Omental fat pad (tissue), 4 donors: ENCODE results near the gene DLG3. TPM values are rescaled to one million over a fixed set of nuclear protein-coding genes. Genes with fewer than 3 reads are reported as not detected.
"Not testable (repeated sequence)": the region's sequence is repeated elsewhere in the genome, so short reads cannot be mapped to it uniquely, and the experiment has no call there.

Source experiments
- ATAC-seq: fragments of 150-250 bp; one replicate; pipeline ENCODE4 v1.9.1; 2016; ENCODE audit warnings: mild to moderate bottlenecking, moderate library complexity; ENCODE audit not compliant: low FRiP score
- DNase-seq: peaks from one replicate; pipeline ENCODE4 v3.0.0-alpha.2; 2019; ENCODE audit warnings: low spot score
- total RNA-seq, 4 donors: library from RNA; depleted of rRNA; stranded (reverse); fragments of >200 nt; gene quantifications; one replicate each; pipeline ENCODE4 v1.1.0, GENCODE V29; 2016
- TF ChIP-seq, protein P1 (sequence below), 3 donors: fragments of 450-650 bp; IDR thresholded peaks; one replicate each; pipeline ENCODE4 v1.5.1; 2016 to 2017; ENCODE audit warnings: antibody characterized with exemption in 3 of 3, mild to moderate bottlenecking in 3 of 3, moderate library complexity in 2 of 3

Gene DLG3
- total RNA-seq, 4 donors from 2014 or later = 3.7 to 7.8 (median 5.3) TPM

DNA sequence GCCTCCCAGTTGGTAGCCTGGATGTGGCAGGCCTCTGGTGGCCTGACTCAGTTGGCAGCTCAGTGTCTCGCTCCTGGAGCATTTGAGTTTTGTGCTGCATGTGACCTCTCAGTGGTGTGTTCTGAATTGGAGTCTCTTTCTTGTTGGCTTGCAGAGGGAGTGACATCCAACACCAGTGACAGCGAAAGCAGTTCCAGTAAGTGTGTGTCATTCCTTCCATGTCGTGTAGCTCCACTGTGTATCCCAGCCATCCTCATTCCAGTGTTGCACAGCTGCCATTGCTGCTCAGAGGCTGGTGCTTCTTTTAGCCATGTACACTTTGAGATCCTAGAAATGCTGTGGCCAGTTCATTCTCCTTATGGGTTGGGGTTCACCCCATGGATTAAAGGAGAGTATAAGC, 52.4 kb downstream of the DLG3 start:
- no peak for DNase-seq
- TF ChIP-seq, protein P1, sequence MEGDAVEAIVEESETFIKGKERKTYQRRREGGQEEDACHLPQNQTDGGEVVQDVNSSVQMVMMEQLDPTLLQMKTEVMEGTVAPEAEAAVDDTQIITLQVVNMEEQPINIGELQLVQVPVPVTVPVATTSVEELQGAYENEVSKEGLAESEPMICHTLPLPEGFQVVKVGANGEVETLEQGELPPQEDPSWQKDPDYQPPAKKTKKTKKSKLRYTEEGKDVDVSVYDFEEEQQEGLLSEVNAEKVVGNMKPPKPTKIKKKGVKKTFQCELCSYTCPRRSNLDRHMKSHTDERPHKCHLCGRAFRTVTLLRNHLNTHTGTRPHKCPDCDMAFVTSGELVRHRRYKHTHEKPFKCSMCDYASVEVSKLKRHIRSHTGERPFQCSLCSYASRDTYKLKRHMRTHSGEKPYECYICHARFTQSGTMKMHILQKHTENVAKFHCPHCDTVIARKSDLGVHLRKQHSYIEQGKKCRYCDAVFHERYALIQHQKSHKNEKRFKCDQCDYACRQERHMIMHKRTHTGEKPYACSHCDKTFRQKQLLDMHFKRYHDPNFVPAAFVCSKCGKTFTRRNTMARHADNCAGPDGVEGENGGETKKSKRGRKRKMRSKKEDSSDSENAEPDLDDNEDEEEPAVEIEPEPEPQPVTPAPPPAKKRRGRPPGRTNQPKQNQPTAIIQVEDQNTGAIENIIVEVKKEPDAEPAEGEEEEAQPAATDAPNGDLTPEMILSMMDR (IDR thresholded peaks at IDR 0.05) = no peak
- no peak for ATAC-seq

- DNase-seq = no peak
- no peak for ATAC-seq
- TF ChIP-seq, protein P1 (IDR thresholded peaks at IDR 0.05) = no peak
Observed at GRCh38 chrX:70498129-70498528, 53.5 kb downstream of the DLG3 start.

- no peak for DNase-seq
- TF ChIP-seq, protein P1 (IDR thresholded peaks at IDR 0.05) = no peak
- ATAC-seq = no peak
Observed at GRCh38 chrX:70500826-70501225, 56.2 kb downstream of the DLG3 start.

GRCh38 chrX:70504772-70505450, 60.3 kb downstream of the DLG3 start:
- no peak for DNase-seq
- TF ChIP-seq, protein P1 (IDR thresholded peaks at IDR 0.05) = no peak
- no peak for ATAC-seq

DNA sequence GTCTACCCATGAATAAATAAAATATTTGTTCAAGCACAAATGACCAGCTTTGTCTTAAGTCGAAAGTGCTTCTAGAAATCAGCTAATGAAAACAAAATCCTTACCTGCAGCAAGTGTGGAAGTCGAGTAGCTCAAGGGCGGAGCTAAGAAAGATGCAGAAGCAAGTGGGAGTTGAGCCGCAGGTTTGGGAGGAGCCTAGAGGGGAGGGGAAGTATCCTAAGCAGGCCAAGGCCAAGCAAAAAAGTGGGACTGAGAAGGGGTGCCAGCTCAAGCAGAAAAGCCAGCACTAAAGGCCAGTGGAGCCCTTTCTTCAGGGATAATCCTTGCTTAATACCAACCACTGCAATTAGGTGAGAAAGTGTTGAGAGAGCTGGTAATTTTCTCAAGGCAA, 60.8 kb downstream of the DLG3 start:
- ATAC-seq = no peak
- no peak for DNase-seq
- TF ChIP-seq, protein P1 (IDR thresholded peaks at IDR 0.05) = no peak

DNA sequence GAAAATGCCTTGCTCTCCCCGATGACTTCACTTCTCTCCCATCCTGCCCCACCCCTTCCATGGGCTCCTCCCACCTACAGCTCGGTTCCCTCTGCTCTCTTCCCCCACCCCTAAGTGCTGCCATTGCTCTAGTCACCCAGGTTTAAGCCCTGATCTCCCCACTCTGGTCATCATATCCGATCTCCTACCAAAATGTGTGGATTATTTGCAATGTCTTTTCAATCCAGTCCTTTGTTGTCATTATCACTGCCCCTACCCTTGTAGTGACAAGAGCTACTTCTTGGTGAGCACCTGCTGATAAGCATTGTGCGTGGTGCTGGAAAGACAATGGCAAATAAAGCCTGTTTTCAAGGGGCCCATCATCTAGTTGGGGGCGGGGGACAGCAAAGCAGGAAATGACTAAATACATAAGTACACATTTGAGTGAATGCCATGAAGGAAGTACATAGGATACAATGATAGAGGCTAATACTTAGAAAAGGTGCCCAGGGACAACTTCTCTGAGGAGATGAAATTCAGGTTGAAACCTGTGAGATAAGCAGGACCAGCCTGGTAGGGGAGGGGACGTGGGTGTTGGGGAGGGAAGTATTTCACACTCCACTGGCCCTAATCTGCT, 63.8 kb downstream of the DLG3 start:
- TF ChIP-seq, protein P1 (IDR thresholded peaks at IDR 0.05) = no peak
- ATAC-seq (no peak), DNase-seq (no peak)

GRCh38 chrX:70509078-70509477, 64.4 kb downstream of the DLG3 start:
- ATAC-seq = no peak
- TF ChIP-seq, protein P1 (IDR thresholded peaks at IDR 0.05) = no peak
- no peak for DNase-seq

DNA sequence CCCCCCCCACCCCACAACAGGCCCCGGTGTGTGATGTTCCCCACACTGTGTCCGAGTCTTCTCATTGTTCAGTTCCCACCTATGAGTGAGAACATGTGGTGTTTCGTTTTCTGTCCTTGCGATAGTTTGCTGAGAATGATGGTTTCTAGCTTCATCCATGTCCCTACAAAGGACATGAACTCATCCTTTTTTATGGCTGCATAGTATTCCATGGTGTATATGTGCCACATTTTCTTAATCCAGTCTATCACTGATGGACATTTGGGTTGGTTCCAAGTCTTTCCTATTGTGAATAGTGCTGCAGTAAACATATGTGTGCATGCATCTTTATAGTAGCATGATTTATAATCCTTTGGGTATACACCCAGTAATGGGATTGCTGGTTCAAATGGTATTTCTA, 70.6 kb downstream of the DLG3 start:
- not testable (repeated sequence) for ATAC-seq, DNase-seq

DNA sequence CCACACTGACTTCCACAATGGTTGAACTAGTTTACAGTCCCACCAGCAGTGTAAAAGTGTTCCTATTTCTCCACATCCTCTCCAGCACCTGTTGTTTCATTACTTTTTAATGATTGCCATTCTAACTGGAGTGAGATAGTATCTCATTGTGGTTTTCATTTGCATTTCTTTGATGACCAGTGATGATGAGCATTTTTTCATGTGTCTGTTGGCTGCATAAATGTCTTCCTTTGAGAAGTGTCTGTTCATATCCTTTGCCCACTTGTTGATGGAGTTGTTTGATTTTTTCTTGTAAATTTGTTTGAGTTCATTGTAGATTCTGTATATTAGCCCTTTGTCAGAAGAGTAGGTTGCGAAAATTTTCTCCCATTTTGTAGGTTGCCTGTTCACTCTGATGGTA, 71.1 kb downstream of the DLG3 start:
- not testable (repeated sequence) for DNase-seq, ATAC-seq
